GM18502 (cell line): ENCODE results near the gene NAGLU.

Experiments
- ATAC-seq: cut with Tn5 transposase; IDR thresholded peaks from one replicate; pipeline ENCODE4 v1.9.1; 2021; ENCODE audit warnings: mild to moderate bottlenecking; ENCODE audit not compliant: unreplicated experiment, poor library complexity

Gene NAGLU

DNA sequence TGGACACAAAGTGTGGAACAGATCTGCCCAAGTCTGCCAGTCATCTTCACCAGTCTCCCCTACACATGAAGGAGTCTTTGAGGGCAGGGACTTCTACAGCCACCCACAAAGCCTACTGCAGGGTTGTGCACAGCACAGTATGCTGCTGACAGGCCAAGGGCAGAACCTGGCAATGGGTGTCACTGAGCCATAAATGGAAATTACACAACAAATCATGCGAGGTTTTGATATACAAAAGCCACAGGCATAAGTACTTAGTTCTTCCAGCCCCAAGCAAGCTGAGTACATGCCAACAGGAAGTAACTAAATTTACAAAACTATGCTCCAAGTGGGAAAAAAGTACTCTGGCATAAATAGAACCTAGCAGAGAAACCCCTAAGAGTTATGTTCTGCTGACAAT lies 49.3 kb downstream of the NAGLU start:
- no peak for ATAC-seq

GRCh38 chr17:42586514-42587230 lies 50.6 kb downstream of the NAGLU start:
- ATAC-seq: peak; percentile 53

DNA sequence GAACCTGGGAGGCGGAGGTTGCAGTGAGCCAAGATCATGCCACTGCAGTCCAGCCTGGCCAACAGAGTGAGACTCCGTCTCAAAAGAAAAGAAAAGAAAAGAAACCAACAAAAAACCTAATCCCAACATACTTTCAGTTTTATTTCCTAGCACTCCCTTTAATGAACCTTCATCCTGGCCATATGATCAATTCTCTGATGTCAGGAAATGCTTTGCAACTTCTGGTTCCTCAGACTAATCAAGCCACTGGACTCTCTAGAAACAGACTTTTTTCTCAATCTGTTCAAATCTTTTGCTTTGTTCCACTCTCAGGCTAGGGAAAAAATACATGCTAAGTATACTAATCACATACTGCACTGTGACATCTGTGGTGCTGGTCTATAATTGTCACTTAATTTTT lies 54.8 kb downstream of the NAGLU start:
- ATAC-seq: no peak

DNA sequence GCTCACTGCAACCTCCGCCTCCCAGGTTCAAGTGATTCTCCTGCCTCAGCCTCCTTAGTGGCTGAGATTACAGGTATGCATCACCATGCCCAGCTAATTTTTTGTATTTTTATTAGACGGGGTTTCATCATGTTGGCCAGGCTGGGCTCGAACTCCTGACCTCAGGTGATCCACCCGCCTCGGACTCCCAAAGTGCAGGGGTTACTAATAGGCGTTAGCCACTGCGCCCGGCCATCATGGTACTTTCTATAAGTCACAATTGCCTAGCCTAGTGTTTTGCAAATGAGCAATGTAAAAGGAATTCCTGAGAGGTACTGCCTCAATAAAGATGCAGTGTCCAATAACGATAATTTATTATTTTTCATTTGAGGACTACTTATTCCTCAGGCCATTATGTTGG lies 55.4 kb downstream of the NAGLU start:
- ATAC-seq: no peak
